AML-193 (cell line): ENCODE data around the gene SLC41A3.
"Not testable (repeated sequence)": the region's sequence is repeated elsewhere in the genome, so short reads cannot be mapped to it uniquely, and the experiment has no call there.

Experiments
- DNase-seq, 2 experiments: peaks; one replicate each; lab custom pipeline; 2025; lab: John Stamatoyannopoulos, UW

Gene SLC41A3

GRCh38 chr3:125996751-125997150 is 87.2 kb downstream of the SLC41A3 start:
- DNase-seq = not testable (repeated sequence)

- DNase-seq = no peak
These were observed 93.5 kb downstream of the SLC41A3 start for GRCh38 chr3:125990253-125990970.

- not testable (repeated sequence) for DNase-seq
These were observed 99.0 kb downstream of the SLC41A3 start for GRCh38 chr3:125984951-125985350.

GRCh38 chr3:125977104-125977503 is 106.8 kb downstream of the SLC41A3 start:
- not testable (repeated sequence) for DNase-seq

- not testable (repeated sequence) for DNase-seq
These were observed 107.9 kb downstream of the SLC41A3 start for GRCh38 chr3:125976003-125976390.

GRCh38 chr3:125975245-125976002 is 108.5 kb downstream of the SLC41A3 start:
- not testable (repeated sequence) for DNase-seq

- DNase-seq = peak in 1 of 2 experiments; percentile 8
These were observed 111.7 kb downstream of the SLC41A3 start for GRCh38 chr3:125971997-125972944.

- not testable (repeated sequence) for DNase-seq
These were observed 115.0 kb downstream of the SLC41A3 start, which contains the start of gene ROPN1B for GRCh38 chr3:125968701-125969592. Gene ROPN1B, plus strand, starts transcription at chr3:125969178. Its CDS starts 2,877 bp downstream, at chr3:125972055.

- not testable (repeated sequence) for DNase-seq
These were observed 115.8 kb downstream of the SLC41A3 start for GRCh38 chr3:125968121-125968520.

- DNase-seq = no peak
These were observed 116.8 kb downstream of the SLC41A3 start for GRCh38 chr3:125967156-125967555.

- peak in 1 of 2 experiments; percentile 14 for DNase-seq
These were observed 118.4 kb downstream of the SLC41A3 start for GRCh38 chr3:125965505-125965904.

GRCh38 chr3:125963834-125964233 is 120.1 kb downstream of the SLC41A3 start:
- DNase-seq = not testable (repeated sequence)

GRCh38 chr3:125961289-125961589 is 122.7 kb downstream of the SLC41A3 start:
- no peak for DNase-seq

GRCh38 chr3:125960456-125961288 is 123.3 kb downstream of the SLC41A3 start:
- DNase-seq = no peak

- no peak for DNase-seq
These were observed 123.9 kb downstream of the SLC41A3 start for GRCh38 chr3:125960066-125960424.

- DNase-seq = no peak
These were observed 124.4 kb downstream of the SLC41A3 start for GRCh38 chr3:125959317-125960065.

GRCh38 chr3:125958511-125959316 is 125.2 kb downstream of the SLC41A3 start:
- DNase-seq = no peak

- DNase-seq = no peak
These were observed 126.0 kb downstream of the SLC41A3 start for GRCh38 chr3:125957674-125958510.
